NCI-H774 (cell line): ENCODE results near the gene CNNM1.

ENCODE experiments used
- DNase-seq: peaks from one replicate; lab custom pipeline; 2025; lab: John Stamatoyannopoulos, UW

CNNM1 gene

DNA sequence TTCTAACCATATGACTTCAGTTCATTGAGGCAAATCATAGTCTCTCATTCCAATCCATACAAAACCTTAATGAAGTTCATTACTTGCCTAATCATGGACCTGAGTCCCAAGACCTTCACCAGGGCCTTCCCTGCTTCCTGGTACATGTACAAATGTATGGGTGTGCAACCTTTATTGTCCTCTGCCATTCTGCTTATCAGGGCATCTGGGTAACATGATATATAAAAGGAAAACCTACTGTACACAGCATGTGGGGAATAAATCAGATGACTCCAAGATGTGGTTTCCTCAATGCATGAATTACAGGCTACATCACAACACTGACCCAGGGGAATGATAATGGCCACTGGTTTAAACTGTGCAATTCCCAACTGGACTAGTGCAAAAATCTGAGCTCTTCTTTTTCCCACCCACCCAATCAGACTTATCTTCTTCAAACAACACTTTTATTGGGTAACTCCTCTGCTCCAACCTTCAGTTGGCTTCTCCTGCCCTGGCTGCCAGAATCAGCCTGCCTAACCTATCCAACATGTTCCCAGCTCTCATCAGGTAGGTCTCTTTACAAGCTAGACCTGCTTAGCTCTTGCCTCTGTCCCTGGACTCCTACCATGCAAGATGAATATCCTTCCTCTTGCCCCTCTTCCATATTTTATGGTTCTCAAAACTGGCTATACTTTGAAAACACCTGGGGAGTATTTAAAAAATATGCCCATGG lies 89.9 kb downstream of the CNNM1 start:
- DNase-seq, result no peak

DNA sequence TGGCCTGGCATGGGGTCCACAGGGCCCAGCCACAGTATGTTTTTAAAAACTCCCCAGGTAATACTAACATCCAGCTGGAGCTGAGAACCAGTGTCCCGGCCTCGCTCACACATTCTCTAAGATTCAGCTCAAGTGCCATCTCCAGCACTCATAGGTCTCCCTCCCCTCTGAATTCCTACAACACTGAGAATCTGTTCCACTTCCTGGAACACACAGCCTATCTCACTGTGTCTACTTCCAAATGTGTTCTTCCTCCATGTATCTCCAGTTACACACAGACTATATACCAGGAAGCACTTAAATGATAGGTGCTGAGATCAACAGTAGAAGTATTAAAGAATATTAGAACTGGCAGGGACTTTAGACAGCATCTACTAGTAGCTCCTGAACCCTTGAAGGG lies 90.5 kb downstream of the CNNM1 start:
- no peak for DNase-seq

DNA sequence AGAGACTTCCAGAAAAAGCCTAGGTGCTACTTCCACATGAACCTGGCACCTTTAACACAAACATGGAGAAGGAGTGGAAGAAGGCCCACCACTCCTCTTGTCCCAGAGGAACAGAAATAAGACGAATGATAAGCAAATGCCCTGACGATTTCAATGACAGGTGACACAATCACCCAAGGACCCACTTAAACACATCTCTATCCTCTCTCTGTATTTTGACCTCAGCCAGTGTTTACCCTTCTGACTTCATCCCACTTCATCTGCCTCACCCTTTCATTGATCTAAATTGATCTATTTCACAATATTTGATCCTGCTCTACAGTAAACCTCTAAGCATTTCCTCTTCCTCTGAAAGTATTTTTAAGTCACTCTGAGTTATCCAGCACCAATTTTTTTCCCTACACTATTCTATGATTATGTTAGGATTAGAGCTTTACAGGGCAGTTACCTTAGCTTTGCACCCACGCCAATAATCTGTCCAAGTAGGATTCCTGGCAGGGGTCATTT lies 92.1 kb downstream of the CNNM1 start:
- no peak for DNase-seq

DNA sequence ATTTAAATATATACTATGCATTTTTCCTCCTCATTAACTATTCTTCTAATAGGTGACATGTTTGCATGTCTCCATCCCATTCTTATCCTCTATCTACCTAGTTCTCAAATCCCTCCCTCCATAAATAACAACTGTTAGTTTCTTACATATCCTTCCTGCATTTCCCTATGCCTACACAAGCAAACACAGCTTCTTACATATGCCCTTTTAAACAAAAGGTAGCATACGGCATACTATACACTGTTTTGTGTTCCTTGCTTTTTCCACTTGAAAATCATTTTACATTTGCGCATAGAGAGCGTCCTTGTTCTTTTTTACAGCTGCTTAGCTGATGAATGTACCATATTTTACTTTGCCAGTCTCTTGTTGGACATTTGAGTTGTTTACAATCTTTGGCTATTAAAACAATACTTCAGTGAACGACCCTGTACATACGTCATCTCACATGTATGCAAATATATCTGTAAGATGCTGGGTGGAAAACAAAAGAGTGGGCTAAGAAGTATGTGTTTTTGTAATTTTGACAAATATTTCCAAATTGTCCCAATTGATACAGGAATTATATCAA lies 93.5 kb downstream of the CNNM1 start:
- DNase-seq, result no peak

DNA sequence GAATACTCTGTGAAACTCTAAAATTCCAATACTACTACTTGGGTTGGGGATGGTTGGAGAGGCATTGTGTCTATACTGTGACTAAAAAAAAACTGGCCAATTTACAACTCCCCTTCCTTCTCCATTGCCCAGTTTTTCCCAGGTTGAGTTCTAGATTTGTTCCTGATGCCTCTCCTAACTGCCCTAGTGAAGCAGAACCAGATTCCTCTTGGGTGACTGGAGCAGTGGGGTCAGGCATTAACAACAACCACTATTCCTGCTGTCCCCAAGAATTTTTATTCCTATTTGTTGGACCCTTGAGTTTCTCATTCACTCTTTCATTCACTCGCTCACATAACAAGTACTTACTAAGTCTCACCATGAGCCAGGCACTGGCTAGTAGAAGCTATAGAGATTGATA lies 95.5 kb downstream of the CNNM1 start:
- DNase-seq, result no peak

DNA sequence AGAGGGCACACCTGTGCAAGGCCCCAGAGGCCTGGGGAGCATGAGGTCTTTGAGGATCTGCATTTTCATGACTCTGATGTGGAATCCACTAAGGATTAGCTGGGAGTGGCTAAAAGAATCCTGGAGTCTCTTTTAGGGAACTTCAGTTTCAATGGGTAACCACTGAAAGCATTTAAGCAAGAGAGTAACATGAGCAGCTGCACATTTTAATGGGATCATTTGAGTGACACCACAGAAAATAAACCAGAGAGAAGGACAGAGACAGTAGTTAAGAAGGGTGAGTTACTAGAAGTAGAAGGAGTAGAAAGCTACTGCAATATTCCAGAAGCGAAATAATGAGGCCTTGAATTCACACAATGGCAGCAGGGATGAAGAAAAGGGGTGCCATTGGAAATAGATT lies 96.0 kb downstream of the CNNM1 start:
- no peak for DNase-seq

DNA sequence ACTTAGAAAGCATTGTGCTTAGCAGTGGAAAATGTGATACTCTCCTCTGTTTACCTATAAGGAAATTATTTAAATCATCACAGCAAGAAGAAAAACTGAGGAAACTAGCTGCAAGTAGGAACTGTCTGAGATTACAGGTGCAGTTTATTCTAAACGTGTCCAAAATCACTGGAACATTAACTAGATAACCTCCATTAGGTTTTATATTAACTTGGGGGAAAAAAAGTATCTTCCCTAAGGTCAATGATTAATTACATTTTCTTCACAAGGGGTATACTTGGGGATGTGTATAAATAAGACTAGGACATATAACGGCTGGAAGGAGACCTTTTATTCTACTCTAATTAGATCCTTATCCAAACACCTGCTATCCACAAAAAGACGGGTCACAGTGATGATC lies 97.5 kb downstream of the CNNM1 start:
- DNase-seq, result no peak

DNA sequence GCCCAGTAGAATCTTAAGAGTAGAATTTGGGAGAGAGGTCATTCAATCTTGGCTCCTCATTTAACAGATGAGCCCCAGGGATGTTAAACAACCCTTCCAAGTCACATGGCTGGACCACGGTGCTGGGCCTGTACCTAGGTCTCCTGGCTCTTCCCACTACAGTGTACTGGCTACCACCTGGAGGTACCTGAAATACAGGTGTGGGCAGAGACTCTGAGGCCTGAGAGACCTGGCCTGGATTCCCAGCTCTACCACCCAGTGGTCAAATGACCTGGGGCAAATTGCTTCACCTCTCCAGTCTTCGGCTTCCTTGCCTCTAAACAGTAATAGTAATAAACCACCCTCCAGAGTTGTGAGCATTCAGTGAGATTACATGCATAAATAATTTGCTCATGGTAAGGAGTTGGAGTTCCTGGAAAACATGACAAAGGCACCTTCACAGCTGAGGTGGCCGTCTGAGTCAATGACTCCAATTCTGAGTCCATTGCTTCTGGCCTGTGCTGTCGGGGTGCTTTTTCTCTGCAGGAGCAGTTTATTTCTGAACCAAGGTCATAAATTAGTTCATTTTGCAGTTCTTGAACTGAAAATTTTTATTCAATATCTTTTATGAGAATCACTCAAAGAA lies 98.5 kb downstream of the CNNM1 start:
- DNase-seq, result no peak

DNA sequence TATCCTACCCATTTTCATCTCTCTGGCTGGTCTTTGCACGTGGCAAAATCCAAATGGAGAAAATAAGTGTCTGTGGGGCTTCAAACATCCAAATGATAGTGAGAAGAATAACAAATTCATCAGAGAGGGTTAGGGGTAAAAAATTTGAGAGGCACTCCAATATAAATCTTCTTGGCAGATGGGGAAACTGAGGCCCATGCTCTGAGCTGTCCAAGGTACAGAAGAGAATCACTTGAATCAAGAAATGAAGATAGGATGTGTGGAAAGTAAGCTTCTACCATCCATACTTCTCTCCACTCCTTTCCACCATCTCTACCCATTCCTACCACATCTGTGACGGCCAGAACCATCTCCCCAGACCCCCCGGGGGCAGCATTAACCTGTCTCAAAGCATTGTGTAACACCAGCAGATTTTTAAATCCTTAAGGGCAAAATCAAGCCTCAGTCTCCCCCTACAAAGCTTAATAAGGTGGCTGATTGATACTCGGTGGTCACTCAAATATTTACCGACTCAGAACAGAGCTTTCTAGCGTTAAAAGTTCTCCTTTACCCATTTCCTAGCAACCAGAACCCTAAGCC lies 100.5 kb downstream of the CNNM1 start:
- no peak for DNase-seq

DNA sequence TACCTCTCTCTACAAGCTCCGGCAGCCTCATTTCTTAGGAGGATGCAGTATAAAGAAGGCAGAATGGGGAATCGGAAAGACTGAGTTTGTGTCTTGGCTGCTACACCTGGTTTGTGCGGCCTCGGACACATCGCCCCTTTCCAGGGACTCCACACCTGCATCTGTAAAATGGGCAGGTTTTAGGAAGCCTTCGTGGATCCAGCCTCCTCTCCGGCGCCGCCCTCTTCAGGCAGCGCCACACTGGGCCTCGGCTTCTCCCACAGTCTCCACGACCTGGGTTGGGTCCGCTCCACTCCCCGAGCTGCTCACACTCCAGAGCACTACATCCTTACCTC lies 100.9 kb downstream of the CNNM1 start:
- no peak for DNase-seq

DNA sequence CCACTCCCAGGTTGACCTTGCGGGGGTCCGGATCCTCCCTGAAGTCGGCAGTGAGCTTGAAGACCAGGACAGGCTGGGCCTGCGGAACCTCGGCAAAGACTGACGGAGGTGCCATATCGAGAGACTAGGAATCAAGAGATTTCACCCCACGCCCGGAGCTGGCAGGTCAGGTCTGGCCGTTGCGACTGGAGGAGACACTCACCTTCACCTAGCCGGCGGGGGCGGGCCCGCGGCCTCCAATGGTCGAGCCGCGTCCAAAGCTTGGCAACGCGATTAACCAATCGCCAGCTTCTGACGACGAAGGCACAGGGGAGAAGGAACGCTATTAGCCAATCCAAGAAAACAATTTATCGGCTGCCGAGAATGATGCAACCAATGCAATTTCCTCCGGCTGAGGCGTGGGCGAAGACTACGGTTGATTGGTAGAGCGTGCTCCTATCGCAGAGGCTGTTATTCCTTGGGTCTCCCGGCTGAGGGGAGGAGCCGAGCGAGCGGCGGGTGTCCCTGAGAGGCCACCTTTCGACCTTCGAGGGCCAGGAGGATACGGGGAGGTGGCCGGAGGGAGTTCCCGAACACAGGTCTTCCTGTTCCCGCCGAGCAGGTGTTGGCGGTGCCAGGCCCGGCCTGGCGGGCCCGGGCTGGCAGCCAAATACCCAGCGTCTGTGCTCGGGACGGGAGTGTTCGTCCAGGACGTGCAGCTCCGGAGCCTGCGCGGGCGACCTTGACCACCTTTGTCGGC lies 101.5 kb downstream of the CNNM1 start, which contains the start of gene GOT1:
Gene GOT1 (minus strand): TSS at position 174 of the 739 bp plus-strand sequence. CDS start 59 bp downstream, at position 115.
- peak; percentile 93 for DNase-seq

DNA sequence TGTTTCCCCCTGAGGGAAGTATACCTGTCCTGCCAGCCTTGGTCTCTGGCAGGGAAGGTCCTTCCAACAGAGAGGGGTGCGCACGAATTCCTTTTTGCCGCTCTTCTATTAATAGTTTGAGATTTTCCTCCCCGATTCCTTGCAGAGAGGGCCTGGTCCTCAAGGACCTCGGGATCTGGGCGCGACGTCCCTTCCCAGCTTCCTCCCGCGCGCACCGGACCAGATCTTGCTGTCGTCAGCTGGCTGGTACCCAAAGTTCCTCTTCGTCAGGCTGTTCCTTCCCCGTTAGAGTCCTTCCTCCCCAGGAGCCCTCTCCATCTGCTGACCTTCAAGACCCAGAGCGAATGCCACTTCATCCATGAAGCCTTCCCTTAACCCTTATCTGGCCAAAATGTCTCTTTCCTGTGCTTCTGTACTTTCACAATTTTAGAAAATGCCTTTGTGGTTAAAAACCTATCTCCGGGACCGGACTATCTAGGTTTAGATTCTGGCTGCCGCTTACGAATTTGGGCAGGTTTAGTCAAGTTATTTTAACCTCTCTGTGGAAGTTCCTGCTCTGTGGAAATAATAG lies 102.1 kb downstream of the CNNM1 start:
- DNase-seq, result no peak

DNA sequence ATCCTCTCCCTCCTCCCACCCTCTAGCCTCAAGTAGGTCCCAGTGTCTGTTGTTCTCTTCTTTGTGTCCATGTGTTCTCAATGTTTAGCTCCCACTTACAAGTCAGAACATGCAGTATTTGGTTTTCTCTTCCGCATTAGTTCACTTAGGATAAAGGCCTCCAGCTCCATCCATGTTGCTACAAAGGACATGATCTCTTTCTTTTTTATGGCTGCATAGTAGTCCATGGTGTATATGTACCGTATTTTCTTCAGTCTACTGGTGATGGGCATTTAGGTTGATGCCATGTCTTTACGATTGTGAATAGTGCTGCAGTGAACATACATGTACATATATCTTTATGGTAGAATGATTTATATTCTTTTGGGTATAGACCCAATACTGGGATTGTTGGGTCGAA lies 102.9 kb downstream of the CNNM1 start:
- no peak for DNase-seq

DNA sequence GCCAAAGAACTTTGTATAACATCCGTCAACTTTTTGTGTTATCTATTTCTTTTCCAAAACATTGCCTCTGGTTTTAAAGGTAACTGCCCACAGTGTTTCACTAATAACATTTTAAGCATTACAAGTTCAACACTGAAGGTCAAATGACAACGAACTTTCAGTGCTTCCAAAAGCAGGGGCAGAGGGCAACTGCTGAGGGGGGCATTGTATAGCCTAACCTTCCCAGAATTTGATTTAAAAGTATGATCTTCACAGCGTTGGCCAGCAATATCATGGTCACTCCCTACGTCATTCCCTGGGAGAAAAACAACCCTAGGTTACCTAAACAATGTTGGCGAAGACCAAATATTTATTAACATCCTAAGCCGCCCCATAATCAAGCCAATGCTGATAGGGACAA lies 103.7 kb downstream of the CNNM1 start:
- no peak for DNase-seq

DNA sequence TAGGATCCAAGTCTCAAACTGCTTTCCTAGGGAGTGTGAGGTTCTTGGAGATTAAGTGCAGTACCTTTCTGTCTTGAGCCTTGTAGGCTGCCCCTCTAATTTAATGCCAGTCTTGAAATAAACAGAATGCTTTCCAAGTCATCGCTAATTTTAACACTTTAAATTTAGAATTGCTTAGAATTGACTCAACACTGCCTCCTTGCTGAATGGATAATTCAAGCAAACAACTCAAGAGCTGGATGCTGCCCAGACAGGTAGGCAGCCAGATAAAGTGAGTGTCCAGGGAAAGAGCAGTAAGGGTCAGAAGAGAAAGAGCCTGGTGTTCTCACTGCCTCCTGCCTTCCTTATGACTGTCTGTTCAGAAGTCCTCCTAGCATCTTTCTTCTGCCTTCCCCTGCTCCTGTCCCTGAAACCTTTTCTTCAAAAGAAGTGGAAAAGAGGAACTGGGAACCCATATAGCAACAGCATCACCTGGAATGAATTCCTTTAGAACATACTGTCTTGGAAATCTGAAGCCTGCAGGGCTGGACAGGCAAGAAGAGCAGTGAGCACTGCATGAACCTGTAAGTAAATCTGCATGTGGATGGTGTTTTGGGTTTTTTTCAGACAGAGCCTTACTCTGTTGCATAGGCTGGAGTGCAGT lies 104.3 kb downstream of the CNNM1 start:
- no peak for DNase-seq

DNA sequence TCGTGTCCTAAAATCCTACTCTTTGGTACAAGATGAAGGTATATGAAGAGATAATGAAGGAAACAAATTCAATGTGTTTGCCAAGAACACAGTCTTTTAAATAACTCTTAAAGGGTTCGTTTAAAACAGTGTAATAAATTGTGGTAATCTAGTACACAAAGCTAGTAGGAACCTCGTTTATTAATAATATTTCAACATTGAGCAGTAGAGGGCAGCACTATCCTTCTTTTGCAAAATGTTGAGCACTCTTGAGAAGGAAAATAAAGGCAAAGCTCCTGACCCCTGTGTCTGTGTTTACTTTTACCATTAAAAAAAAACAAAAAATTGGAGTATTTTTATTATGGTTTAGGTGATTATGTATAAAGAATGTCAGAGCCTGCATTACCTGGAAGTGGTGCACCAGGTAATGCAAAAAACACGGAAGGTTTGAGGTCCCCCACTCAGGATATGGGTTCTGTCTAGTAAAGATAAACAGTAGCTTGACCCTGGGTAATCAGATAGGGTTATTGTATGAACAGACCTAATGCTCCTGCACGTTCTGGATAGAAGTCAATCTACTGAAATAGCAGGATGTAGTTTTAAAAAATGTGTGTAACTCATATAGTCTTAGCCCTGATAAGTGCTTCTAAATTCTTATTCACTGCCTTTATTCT lies 107.0 kb downstream of the CNNM1 start:
- DNase-seq, result no peak

DNA sequence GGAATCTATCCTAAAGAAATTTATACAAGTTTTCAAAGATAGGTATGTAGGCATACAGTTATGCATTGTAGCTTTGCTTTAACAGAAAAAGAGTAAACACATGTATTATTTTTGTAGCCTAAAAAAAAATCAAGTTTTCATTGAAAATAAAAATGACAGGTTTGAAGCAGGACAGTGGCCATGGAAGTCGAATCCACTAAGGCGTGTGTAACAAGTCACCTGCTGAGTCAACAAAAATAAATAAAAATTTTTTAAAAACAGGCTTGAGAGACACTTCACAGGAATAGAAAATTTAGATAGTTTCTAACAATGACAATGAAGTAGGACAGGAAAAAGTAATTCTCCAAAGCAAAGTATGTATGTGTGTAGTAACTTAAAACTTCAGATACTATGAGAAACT lies 109.7 kb downstream of the CNNM1 start:
- DNase-seq, result no peak

DNA sequence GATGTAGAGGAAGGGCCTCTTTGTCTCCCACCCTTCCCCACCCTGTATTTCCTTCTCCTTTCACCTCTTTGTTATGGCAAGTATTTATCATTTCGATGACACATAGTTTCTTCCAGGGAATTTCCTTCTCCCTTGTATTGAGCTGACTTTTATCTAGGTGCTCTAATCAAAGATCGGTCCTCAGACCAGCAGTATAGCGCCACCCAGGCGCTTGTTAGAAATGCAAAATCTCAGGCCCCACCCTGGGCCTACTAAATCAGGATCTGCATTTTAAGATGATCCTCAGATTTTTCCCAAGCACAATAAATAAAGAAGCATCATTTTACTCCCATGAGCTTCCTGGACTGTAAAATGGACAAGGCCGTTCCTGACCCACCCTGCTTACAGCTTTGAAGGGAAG lies 113.2 kb downstream of the CNNM1 start:
- DNase-seq, result no peak

DNA sequence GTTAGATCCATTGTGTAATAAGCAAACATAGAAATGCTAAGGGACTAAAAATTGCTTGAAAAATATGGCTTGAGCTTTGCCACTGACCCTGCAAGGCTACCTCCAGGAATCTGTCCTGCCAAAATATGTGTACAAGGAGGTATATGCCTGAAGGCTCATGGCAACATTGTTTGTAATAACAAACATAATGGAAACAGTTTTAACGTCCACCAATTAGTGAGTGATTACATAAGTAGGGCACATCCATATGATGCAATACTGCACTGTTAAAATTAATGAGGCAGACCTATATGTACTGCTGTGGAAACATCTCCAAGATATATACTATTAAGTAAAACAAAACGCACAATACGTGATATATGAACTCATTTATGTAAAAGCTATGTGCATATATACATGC lies 114.3 kb downstream of the CNNM1 start:
- DNase-seq, result no peak
